Smooth muscle cell (in vitro differentiated cells): ENCODE results near the gene NLRC5. TPM values are rescaled to one million over a fixed set of nuclear protein-coding genes. Genes with fewer than 3 reads are reported as not detected.

ENCODE experiments used
- DNase-seq: peaks from one replicate; lab custom pipeline; 2025; ENCODE audit not compliant: unreplicated experiment; lab: John Stamatoyannopoulos, UW
- H2AFZ ChIP-seq: fragments of 200-600 bp; sonication (generic); 2 replicates; pipeline ENCODE4 v1.6.0; 2016; ENCODE audit warnings: antibody characterized with exemption, low read depth, mild to moderate bottlenecking
- H3F3A ChIP-seq: fragments of 200-600 bp; sonication (generic); 2 replicates; pipeline ENCODE4 v1.6.0; 2017; ENCODE audit warnings: antibody characterized with exemption, low read depth
- H3K27ac ChIP-seq: fragments of 200-600 bp; sonication (generic); 2 replicates; pipeline ENCODE4 v1.5.1; 2016; ENCODE audit warnings: low read depth, mild to moderate bottlenecking
- H3K27me3 ChIP-seq: fragments of 200-600 bp; sonication (generic); 2 replicates; pipeline ENCODE4 v1.6.1; 2016; ENCODE audit warnings: low read depth, mild to moderate bottlenecking
- H3K36me3 ChIP-seq: fragments of 200-600 bp; sonication (generic); 2 replicates; pipeline ENCODE4 v1.5.1; 2016; ENCODE audit warnings: low read depth
- H3K4me1 ChIP-seq: fragments of 200-600 bp; sonication (generic); 2 replicates; pipeline ENCODE4 v1.5.1; 2016; ENCODE audit warnings: low read depth
- H3K4me2 ChIP-seq: fragments of 200-600 bp; sonication (generic); 2 replicates; pipeline ENCODE4 v1.6.0; 2016; ENCODE audit warnings: mild to moderate bottlenecking
- H3K4me3 ChIP-seq: fragments of 200-600 bp; sonication (generic); 2 replicates; pipeline ENCODE4 v1.5.1; 2016; ENCODE audit warnings: mild to moderate bottlenecking
- H3K79me2 ChIP-seq: fragments of 200-600 bp; sonication (generic); 2 replicates; pipeline ENCODE4 v1.6.0; 2016; ENCODE audit warnings: low read depth, mild to moderate bottlenecking
- H3K9ac ChIP-seq: fragments of 200-600 bp; sonication (generic); 2 replicates; pipeline ENCODE4 v1.6.0; 2016; ENCODE audit warnings: low read depth
- H3K9me3 ChIP-seq: fragments of 200-600 bp; sonication (generic); replicated peaks from 2 replicates; pipeline ENCODE4 v1.5.1; 2016; ENCODE audit warnings: low read depth
- H4K20me1 ChIP-seq: fragments of 200-600 bp; sonication (generic); 2 replicates; pipeline ENCODE4 v1.6.0; 2016; ENCODE audit warnings: low read depth
- WGBS: methylation state at CpG from one replicate; pipeline ENCODE4 v1.1.7; 2016; ENCODE audit warnings: low lambda C conversion rate; 5-methylcytosine and 5-hydroxymethylcytosine counted together
- polyA plus RNA-seq: library from polyadenylated mRNA; unstranded; fragments of >200 nt; fragmentation: Nextera tagmentation; extraction: Ambion mirVana; gene quantifications from 2 replicates; pipeline ENCODE4 v1.2.1, GENCODE V29; 2016
- total RNA-seq: library from RNA; depleted of rRNA; stranded (reverse); fragments of >200 nt; gene quantifications from 2 replicates; pipeline ENCODE4 v1.2.3, GENCODE V29; 2014
- TF ChIP-seq, protein P1 (sequence below): fragments of 200-600 bp; sonication (generic); IDR thresholded peaks from 2 replicates; pipeline ENCODE4 v1.5.1; 2017; ENCODE audit warnings: borderline replicate concordance, mild to moderate bottlenecking, antibody characterized with exemption; ENCODE audit not compliant: insufficient read depth, poor library complexity, severe bottlenecking

Gene NLRC5
- total and polyA plus RNA-seq, 2 experiments from 2014 or later: 4.2 to 21.4 TPM

GRCh38 chr16:57019746-57020145 lies 30.4 kb downstream of the NLRC5 start:
- H3K4me1 ChIP-seq: no peaks in the 10 kb centered on the region
- H3K4me2 ChIP-seq: no peak overlapping the region
- H3K9me3 ChIP-seq: no peaks in the 10 kb centered on the region
- H3K27ac ChIP-seq: no peak overlapping the region
- no peaks in the 10 kb centered on the region for H3K27me3 ChIP-seq
- 73% methylated on average over 2 of the region's 2 CpGs for WGBS
- no peak overlapping the region for H3K9ac ChIP-seq
- no peak for DNase-seq
- H4K20me1 ChIP-seq: no peaks in the 10 kb centered on the region
- no peaks in the 10 kb centered on the region for H3K36me3 ChIP-seq
- no peaks in the 10 kb centered on the region for H3K79me2 ChIP-seq
- TF ChIP-seq, protein P1, sequence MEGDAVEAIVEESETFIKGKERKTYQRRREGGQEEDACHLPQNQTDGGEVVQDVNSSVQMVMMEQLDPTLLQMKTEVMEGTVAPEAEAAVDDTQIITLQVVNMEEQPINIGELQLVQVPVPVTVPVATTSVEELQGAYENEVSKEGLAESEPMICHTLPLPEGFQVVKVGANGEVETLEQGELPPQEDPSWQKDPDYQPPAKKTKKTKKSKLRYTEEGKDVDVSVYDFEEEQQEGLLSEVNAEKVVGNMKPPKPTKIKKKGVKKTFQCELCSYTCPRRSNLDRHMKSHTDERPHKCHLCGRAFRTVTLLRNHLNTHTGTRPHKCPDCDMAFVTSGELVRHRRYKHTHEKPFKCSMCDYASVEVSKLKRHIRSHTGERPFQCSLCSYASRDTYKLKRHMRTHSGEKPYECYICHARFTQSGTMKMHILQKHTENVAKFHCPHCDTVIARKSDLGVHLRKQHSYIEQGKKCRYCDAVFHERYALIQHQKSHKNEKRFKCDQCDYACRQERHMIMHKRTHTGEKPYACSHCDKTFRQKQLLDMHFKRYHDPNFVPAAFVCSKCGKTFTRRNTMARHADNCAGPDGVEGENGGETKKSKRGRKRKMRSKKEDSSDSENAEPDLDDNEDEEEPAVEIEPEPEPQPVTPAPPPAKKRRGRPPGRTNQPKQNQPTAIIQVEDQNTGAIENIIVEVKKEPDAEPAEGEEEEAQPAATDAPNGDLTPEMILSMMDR: no peak
- H2AFZ ChIP-seq: no peak overlapping the region
- no peaks in the 10 kb centered on the region for H3F3A ChIP-seq
- H3K4me3 ChIP-seq: no peak overlapping the region

DNA sequence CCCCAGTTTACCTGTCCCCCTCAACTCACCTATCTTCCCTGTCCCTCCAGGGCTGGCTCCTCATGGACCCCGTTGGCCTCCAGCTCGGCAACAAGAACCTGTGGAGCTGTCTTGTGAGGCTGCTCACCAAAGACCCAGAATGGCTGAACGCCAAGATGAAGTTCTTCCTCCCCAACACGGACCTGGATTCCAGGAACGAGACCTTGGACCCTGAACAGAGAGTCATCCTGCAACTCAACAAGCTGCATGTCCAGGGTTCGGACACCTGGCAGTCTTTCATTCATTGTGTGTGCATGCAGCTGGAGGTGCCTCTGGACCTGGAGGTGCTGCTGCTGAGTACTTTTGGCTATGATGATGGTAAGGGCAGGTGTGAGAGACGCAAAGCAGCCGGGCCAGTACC lies 31.3 kb downstream of the NLRC5 start:
- no peaks in the 10 kb centered on the region for H3F3A ChIP-seq
- no peak overlapping the region for H3K9ac ChIP-seq
- TF ChIP-seq, protein P1: no peak
- no peak overlapping the region for H3K27ac ChIP-seq
- no peaks in the 10 kb centered on the region for H4K20me1 ChIP-seq
- H2AFZ ChIP-seq: no peak overlapping the region
- H3K4me1 ChIP-seq: no peaks in the 10 kb centered on the region
- H3K9me3 ChIP-seq: no peaks in the 10 kb centered on the region
- no peaks in the 10 kb centered on the region for H3K79me2 ChIP-seq
- H3K4me2 ChIP-seq: no peak overlapping the region
- H3K36me3 ChIP-seq: no peaks in the 10 kb centered on the region
- no peak for DNase-seq
- H3K4me3 ChIP-seq: no peak overlapping the region
- no peaks in the 10 kb centered on the region for H3K27me3 ChIP-seq
- WGBS: 92% methylated on average over 8 of the region's 8 CpGs

DNA sequence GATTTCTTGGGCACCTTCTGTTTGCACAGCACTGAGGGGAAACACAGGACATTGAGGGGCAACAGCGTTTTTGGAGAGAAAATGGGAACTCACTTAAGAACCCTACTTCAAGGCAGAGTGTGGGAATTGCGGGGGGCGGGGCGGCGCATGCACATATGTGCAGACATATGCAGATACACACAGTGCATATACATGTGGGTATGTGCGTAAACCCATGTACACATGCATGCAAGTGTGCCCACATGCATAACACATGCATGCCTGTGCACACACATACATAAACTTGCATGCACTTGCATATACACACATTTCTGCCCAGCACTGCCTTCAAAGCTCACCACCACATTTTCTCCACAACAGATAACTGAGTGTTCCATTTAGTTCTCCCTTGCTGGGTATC lies 32.4 kb downstream of the NLRC5 start:
- DNase-seq: no peak
- Histone ChIP-seq H2AFZ (no peak overlapping the region), H3K4me2 (no peak overlapping the region), H4K20me1 (no peaks in the 10 kb centered on the region), H3K9me3 (no peaks in the 10 kb centered on the region), H3K4me1 (no peaks in the 10 kb centered on the region), H3K79me2 (no peaks in the 10 kb centered on the region), H3F3A (no peaks in the 10 kb centered on the region), H3K27ac (no peak overlapping the region), H3K36me3 (no peaks in the 10 kb centered on the region), H3K27me3 (no peaks in the 10 kb centered on the region), H3K9ac (no peak overlapping the region), H3K4me3 (no peak overlapping the region)
- TF ChIP-seq, protein P1: no peak
- 94% methylated on average over 6 of the region's 6 CpGs for WGBS

- Histone ChIP-seq H4K20me1 (no peaks in the 10 kb centered on the region), H3K27ac (no peak overlapping the region)
- WGBS: 92% methylated on average over 7 of the region's 7 CpGs
These were observed 33.1 kb downstream of the NLRC5 start for GRCh38 chr16:57022445-57022844.

More at GRCh38 chr16:57022445-57022844, 33.1 kb downstream of the NLRC5 start:
- H3K27me3 ChIP-seq: no peaks in the 10 kb centered on the region
- H2AFZ ChIP-seq: no peak overlapping the region
- H3F3A ChIP-seq: no peaks in the 10 kb centered on the region
- no peaks in the 10 kb centered on the region for H3K36me3 ChIP-seq
- TF ChIP-seq, protein P1: no peak
- H3K79me2 ChIP-seq: no peaks in the 10 kb centered on the region
- H3K9me3 ChIP-seq: no peaks in the 10 kb centered on the region
- no peak overlapping the region for H3K4me2 ChIP-seq
- H3K4me1 ChIP-seq: no peaks in the 10 kb centered on the region
- no peak overlapping the region for H3K4me3 ChIP-seq
- DNase-seq: no peak
- no peak overlapping the region for H3K9ac ChIP-seq
